ENCODE data around the gene PIGX. TPM values are rescaled to one million over a fixed set of nuclear protein-coding genes. Genes with fewer than 3 reads are reported as not detected.
"Not testable (repeated sequence)": the region's sequence is repeated elsewhere in the genome, so short reads cannot be mapped to it uniquely, and the experiment has no call there.

The PIGX gene
- total RNA-seq, 4 donors from 2014 or later, result 10.2 to 61.5 (median 34.1) TPM

- no peak overlapping the region for H3K27ac ChIP-seq
- intact Hi-C loops (cut with DNase I; ENCODE audit: low total_unique reads), result no loop called here
- H3K9me3 ChIP-seq, result no peaks in the 10 kb centered on the region
- peaks cover 0 to 5% of the 10 kb centered on the region in 2 donors for H3K4me1 ChIP-seq
- H3K27me3 ChIP-seq, result no peaks in the 10 kb centered on the region
- no peak overlapping the region for H3K4me3 ChIP-seq
- no peak for DNase-seq
- TF ChIP-seq CTCF (IDR thresholded peaks at IDR 0.05) (no peak), POLR2A (IDR thresholded peaks at IDR 0.05) (no peak)
- no peaks in the 10 kb centered on the region for H3K36me3 ChIP-seq
These were observed 5.8 kb upstream of the PIGX start for GRCh38 chr3:196706327-196706726.

- TF ChIP-seq POLR2A (IDR thresholded peaks at IDR 0.05) (no peak), CTCF (IDR thresholded peaks at IDR 0.05) (no peak)
- intact Hi-C loops (cut with DNase I; ENCODE audit: low total_unique reads), result no loop called here
- no peak for DNase-seq
- Histone ChIP-seq H3K4me1 (peaks cover 0 to 6% of the 10 kb centered on the region in 2 donors), H3K27ac (no peak overlapping the region), H3K36me3 (no peaks in the 10 kb centered on the region), H3K27me3 (no peaks in the 10 kb centered on the region), H3K9me3 (no peaks in the 10 kb centered on the region), H3K4me3 (no peak overlapping the region)
These were observed 5.4 kb upstream of the PIGX start for GRCh38 chr3:196706731-196707130.

- no peak overlapping the region for H3K27ac ChIP-seq
- no peak for DNase-seq
- peaks cover 0 to 6% of the 10 kb centered on the region in 2 donors for H3K4me1 ChIP-seq
- no peak for TF ChIP-seq CTCF (IDR thresholded peaks at IDR 0.05)
- TF ChIP-seq POLR2A (IDR thresholded peaks at IDR 0.05), result no peak
- intact Hi-C loops (cut with DNase I; ENCODE audit: low total_unique reads), result no loop called here
- no peaks in the 10 kb centered on the region for H3K27me3 ChIP-seq
- no peaks in the 10 kb centered on the region for H3K9me3 ChIP-seq
- no peak overlapping the region for H3K4me3 ChIP-seq
- no peaks in the 10 kb centered on the region for H3K36me3 ChIP-seq
These were observed 4.6 kb upstream of the PIGX start for GRCh38 chr3:196707566-196707965.

GRCh38 chr3:196708467-196708866 is 3.7 kb upstream of the PIGX start:
- Histone ChIP-seq H3K27me3 (no peaks in the 10 kb centered on the region), H3K27ac (no peak overlapping the region), H3K4me1 (peaks cover 0 to 6% of the 10 kb centered on the region in 2 donors), H3K4me3 (no peak overlapping the region), H3K9me3 (no peaks in the 10 kb centered on the region), H3K36me3 (no peaks in the 10 kb centered on the region)
- TF ChIP-seq POLR2A (IDR thresholded peaks at IDR 0.05), result no peak
- TF ChIP-seq CTCF (IDR thresholded peaks at IDR 0.05), result no peak
- DNase-seq, result no peak
- intact Hi-C loops (cut with DNase I; ENCODE audit: low total_unique reads), result no loop called here

GRCh38 chr3:196712514-196713413 is 587 bp downstream of the PIGX start:
- no peak for TF ChIP-seq CTCF (IDR thresholded peaks at IDR 0.05)
- TF ChIP-seq POLR2A (IDR thresholded peaks at IDR 0.05), result no peak
- intact Hi-C loops (cut with DNase I; ENCODE audit: low total_unique reads), result no loop called here

GRCh38 chr3:196717162-196717561 is 5.0 kb downstream of the PIGX start:
- H3K27me3 ChIP-seq; H3K4me3 ChIP-seq; intact Hi-C loops (cut with DNase I; ENCODE audit: low total_unique reads); H3K9me3 ChIP-seq; H3K4me1 ChIP-seq; H3K27ac ChIP-seq; H3K36me3 ChIP-seq; DNase-seq: not testable (repeated sequence)

More at GRCh38 chr3:196712514-196713413, 587 bp downstream of the PIGX start:
- DNase-seq, result peak; percentile 54 to 71
- Histone ChIP-seq H3K4me3 (peak overlapping the region; percentile 73 to 94), H3K9me3 (no peaks in the 10 kb centered on the region), H3K36me3 (no peaks in the 10 kb centered on the region), H3K27ac (peak overlapping the region; percentile 86 to 89), H3K4me1 (peaks cover 0 to 6% of the 10 kb centered on the region in 2 donors), H3K27me3 (no peaks in the 10 kb centered on the region)

Data from uterus (tissue), 4 donors.